SK-N-SH treated with all-trans-retinoic acid at 6 μM for 48 hours (cell line): Measurements from ENCODE around the gene SMIM24.

Experiments used
- ESRRG ChIP-seq: fragments of 250-450 bp; sonication (Bioruptor Pico); IDR thresholded peaks from 2 replicates; pipeline ENCODE4 v1.6.1; 2021; ENCODE audit warnings: mild to moderate bottlenecking
- ISL1 ChIP-seq: fragments of 250-450 bp; sonication (Bioruptor Pico); IDR thresholded peaks from 2 replicates; pipeline ENCODE4 v2.1.2; 2022; ENCODE audit warnings: mild to moderate bottlenecking, moderate library complexity
- TF ChIP-seq, protein P1 (sequence below): fragments of 250-450 bp; sonication (Bioruptor Pico); IDR thresholded peaks from 2 replicates; pipeline ENCODE4 v1.8.0; 2021; ENCODE audit warnings: low read depth, mild to moderate bottlenecking, moderate library complexity, borderline replicate concordance

DNA sequence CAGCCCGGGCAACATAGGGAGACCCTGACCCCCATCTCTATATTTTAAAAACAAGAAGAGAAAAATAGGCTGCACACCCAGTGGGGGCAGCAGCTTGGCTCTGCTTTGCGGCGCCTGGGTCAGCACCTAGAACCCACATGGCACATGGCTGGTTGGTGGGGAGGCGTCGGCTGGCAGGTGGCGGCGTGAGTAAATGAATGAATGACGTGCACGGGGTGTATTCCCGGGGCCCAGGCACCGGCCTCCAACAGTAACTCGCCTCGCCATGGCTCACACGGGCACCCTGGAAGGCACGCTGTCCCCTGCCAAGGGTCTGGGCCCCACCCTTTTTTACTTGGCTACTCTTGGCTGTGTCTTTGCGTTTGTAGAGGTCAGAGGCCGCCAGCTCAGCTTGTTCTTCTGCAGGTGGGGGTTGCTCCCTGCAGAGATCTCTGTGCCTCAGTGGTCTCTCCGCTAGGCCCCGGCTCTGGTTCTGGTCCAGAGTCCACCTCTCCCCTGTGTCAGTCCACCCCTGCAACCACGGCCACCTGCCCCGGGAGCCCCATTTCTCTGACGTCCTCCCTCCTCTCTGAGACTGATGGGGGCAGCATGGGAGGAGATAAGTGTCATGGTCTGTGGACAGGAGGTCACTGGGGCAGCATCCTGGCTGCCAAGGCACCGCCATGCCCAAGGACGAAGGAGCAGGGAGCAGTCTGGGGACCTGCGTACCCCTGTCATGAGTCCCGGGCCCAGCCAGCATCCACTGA lies 31.4 kb upstream of the SMIM24 start:
- TF ChIP-seq, protein P1, sequence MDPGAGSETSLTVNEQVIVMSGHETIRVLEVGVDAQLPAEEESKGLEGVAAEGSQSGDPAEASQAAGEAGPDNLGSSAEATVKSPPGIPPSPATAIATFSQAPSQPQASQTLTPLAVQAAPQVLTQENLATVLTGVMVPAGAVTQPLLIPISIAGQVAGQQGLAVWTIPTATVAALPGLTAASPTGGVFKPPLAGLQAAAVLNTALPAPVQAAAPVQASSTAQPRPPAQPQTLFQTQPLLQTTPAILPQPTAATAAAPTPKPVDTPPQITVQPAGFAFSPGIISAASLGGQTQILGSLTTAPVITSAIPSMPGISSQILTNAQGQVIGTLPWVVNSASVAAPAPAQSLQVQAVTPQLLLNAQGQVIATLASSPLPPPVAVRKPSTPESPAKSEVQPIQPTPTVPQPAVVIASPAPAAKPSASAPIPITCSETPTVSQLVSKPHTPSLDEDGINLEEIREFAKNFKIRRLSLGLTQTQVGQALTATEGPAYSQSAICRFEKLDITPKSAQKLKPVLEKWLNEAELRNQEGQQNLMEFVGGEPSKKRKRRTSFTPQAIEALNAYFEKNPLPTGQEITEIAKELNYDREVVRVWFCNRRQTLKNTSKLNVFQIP (CRISPR knock-in tag) = no peak
- TF ChIP-seq ESRRG (CRISPR knock-in tag) (no peak), ISL1 (no peak)
